Liver (tissue), 3 donors: Measurements from ENCODE around the gene ARHGAP10.

ENCODE experiments used
- CTCF ChIP-seq: fragments of 150-350 bp; IDR thresholded peaks from 2 replicates; pipeline ENCODE4 v1.5.1; 2017; ENCODE audit warnings: improper control_type of control experiment, low read depth, low read length; ENCODE audit not compliant: missing input control
- MAX ChIP-seq: IDR thresholded peaks from 2 replicates; pipeline ENCODE4 v1.6.1; 2016; ENCODE audit warnings: antibody characterized with exemption
- RAD21 ChIP-seq, 2 donors: IDR thresholded peaks; 2 replicates each; pipeline ENCODE4 v1.6.1; 2016; ENCODE audit warnings: antibody characterized with exemption in 2 of 2, mild to moderate bottlenecking in 2 of 2
- donor health status: healthy.
- donor health status: healthy.

GRCh38 chr4:147824884-147825283, 93.0 kb downstream of the ARHGAP10 start:
- no peak for TF ChIP-seq CTCF
- no peak for TF ChIP-seq MAX
- no peak for TF ChIP-seq RAD21 (IDR thresholded peaks at IDR 0.05)
